Activated CD4-positive, alpha-beta T cell treated with anti-CD3 and anti-CD28 coated beads, Interleukin-2, Interleukin-4, amounts not matched to agents 100 ng/mL and 50 ng/mL, durations not matched to agents 16 hours and 8 hours (primary cell): ENCODE data around the gene FOXP1.
A peak's percentile ranks its signal among the peaks of the same experiment; 100 is the strongest.

Experiments used
- DNase-seq: peaks from one replicate; pipeline ENCODE4 v3.0.0-alpha.2; 2020; ENCODE audit warnings: low spot score

FOXP1 gene

DNA sequence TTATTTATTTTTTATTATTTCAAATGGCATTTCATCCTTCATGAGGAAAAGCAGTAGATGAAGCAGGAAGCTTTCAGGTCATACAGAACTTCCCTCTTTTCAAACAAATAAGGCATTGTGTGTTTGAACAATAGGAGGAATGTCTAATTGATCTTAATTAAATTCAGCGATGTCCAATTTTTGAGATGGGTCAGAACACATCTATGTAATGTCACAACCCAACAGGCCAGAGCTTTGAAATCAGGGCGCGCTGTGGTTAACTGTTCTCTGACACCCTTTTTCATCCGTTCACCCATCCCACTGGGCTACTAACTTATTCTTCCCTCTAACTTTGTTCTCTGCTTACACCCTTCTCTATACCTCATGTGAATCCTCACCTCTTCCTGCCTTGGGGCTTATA lies 510.5 kb downstream of the FOXP1 start:
- DNase-seq: no peak

DNA sequence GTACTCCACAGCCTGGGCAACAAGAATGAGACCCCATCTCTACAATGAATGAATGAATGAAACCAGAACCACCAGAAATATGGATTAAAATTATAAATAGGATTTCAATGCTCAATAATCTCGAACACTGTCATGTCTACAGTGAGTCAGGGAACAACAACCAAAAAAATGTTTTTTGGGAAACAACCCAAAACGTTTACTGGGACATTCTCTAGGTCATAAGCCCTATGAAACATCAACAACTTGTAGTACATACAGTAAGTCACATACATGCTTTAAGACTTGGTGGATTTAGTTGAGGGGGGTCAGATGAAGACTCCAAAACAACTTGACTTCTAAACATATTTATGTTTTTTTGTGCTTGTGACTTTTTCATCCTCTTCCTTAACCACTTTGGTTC lies 511.2 kb downstream of the FOXP1 start:
- DNase-seq: no peak

DNA sequence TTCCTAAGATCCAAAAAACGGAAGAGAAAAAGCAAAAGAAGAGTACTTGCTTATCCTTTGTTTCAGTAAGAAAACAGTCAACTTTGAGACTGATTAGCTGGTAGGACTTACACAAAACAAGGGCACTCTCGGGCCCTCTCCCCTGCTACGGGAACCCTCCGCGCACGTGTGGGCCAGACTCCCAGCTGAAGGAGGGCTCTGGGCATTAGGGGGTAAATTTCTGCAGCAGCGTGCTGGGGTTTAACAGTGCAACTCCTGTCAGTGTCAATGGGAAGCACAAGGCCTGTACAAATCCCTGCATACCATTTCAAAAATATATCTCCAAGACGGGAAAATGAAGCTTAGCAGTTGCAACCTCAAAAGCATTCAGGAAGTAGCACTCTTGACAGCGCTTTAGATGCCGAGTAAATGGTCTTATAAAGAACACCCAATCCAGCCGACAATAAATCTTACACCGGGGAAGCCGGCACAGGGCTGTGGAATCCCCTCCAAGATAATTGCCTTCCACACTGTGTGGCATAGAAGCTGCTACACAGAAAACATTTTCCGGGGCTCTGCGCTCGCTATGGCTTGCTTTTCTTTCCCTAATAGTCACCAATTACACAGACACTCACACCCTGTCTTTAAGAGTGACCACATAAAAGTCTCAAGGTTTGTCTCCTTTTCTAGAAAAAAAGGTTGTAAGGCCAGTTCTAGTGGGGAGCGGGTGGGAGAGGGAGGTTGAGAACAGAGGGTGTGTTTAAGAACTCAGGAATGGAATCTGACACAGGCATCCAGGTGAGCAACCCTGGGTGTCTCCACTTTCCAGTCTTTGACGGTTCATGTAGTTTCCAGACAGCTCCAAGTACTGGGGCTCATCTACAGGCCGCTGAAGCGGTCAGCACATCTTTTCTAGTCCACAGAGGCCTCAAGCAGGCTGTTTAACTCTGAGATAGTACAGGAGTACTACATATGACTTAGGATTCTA lies 512.7 kb downstream of the FOXP1 start:
- DNase-seq: no peak

DNA sequence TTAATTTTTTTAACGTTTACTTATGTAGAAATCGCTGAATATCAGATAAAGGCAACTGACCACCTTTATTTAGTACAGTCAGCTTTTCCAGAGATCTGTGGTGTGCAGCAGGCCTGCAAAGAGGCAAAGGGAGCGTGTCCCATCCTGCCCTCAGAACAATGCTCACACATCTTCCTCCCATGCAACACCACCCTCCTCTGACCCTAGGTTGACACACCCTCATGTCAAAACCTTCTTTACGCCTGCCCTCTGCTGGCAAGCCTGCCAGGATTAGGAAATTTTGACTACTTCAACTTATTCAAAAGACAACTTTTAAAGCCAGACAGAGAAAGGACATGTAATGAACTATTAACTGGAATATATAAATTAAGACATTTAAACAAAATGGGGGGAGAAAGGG lies 513.7 kb downstream of the FOXP1 start:
- DNase-seq: peak; percentile 74

DNA sequence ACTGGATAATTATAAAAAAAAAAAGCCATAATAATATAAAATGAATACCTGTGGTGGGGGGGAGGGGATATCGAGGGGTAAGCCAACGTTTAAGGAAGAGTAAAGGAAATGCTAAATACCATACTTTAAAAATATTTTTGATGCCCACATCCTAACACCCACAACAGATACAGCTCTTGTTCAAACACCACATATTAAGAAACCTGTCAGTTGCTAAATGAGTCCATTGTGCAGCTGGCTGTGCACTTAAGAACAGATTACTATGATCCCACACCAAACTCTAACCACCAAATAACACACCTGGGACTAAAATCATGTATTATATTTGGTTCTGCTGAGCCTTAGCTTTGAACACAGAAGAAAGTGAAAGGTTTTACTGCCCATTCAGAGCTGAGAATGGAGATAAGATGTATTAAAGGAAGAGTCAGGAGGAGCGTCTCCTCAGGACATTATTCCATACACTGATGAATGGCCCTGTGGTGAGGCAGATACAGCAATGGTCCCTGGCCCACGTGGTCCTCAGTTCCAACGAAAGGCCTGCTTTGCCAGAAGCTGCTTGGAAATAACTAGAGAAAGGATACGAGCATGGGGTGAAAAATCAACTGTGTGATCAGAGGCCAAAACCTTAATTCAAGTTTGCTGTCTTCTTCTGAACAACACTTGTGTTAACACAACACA lies 515.4 kb downstream of the FOXP1 start:
- DNase-seq: peak; percentile 58

DNA sequence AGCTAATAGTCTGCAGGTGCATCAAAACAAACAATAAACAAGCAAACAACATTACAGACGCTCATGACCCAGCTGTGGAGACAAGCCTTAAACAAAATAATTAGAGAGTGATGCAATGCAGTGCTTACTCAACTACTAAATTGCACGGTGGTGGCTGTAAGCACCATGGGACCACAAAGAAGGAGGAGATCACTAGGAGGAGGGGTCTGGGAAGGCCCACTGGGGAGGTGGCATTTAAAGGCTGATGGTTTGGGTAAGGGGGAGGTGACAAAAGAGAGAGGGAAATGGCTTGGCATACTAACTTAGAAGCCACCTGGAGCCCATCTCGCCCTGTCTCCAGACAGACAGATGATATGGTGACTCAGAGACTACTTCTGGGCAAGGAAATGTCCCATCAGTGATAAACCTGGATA lies 516.7 kb downstream of the FOXP1 start:
- DNase-seq: no peak

DNA sequence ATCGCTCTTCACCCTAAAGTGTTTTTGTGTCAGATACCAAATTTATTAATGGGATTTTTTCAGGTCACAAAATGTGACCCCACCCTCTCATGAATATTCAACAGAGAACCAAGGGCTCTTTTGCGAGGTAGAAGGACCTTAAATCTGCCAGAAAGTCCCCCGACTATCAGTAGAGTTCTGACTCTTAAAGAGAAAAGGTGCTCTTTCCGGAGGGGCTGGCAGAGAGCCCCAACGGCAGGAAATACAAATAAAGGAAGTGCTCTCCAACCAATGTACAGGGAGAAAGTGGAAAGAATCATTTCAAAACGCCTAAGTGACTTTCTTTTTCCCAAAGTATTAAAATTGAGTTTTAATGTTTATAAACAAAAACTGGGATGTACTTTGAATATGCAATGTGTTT lies 517.2 kb downstream of the FOXP1 start:
- DNase-seq: peak; percentile 59

DNA sequence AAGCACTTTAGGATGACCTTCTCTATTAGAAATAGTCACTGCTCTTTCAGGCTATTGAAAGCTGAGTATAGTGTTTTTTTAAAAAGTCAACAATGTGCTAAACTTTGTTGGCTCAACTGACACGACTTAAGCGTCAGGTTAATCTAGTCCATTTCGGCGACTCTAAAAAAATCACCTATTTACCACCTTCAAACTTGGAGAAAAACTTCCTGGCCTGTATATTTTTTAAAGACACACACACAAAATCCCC lies 517.8 kb downstream of the FOXP1 start:
- no peak for DNase-seq

DNA sequence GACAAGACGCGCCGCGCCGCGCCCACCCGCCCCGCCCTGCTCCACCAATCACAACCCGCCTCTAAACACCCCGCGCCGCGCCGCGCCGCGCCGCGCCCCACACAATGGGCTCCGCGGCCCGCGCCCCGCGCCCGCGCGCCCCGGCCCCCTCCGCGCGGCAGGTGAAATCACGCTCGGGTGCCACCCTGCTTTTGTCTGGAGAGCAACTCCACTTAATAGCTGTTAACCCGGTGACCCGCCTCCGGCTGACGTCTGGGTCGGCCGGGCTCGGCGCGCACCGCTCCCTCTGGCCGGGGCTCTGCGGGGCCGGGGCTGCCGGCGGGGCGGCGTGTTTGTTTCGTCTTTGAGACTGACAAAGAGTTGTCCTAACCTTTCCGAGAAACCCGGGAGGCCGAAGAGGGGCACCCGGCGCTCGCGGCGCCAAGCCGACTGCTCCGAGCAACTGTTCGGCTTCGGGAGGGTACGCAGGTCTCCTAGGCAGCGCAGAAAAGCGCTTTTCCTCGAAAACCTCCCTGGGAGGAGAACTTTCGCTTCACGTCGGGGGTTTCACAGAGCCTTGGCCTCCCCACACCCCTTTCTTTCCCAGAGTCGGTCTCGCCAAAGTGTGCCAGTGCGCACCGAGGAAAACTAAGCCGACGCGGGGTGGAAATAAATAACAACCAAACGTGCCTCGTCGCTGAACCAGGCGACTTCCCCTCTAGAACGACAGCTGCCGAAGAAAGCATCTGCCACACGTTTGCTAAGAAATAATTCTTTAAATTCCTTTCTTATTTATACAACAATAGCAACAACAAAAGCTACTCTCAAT lies 518.4 kb downstream of the FOXP1 start:
- DNase-seq: no peak

DNA sequence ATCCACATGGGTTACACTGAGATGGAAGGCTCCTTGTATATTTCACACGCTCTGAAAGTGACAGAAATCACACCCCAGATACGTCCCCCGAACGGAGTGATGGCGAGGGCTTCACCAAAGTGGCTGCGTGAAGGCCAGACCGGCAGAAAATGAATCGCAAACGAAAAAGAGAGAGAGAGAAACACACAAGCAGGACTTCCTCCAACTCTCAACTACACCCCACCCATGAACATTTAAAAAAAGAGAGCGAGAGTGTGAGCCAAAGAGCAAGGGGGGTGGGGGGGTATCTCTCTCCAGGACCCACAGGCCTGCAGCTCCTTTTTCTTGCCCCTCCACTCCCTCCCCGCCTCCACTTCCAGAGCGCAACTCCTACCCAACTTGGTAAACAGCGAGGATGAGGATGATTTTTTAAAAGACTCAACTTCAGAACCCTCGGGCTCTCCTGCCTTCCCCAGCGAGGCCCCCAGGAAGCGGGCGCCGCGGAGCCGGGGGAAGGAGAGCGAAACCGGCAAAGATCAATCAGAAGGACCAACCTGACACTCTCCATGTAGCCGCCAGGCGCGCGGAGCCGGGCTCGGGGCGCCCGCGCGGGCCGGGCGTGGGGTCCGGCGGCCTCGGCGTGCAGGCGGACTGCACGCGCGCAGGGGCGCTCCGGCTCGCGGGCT lies 519.1 kb downstream of the FOXP1 start:
- peak; percentile 46 for DNase-seq

DNA sequence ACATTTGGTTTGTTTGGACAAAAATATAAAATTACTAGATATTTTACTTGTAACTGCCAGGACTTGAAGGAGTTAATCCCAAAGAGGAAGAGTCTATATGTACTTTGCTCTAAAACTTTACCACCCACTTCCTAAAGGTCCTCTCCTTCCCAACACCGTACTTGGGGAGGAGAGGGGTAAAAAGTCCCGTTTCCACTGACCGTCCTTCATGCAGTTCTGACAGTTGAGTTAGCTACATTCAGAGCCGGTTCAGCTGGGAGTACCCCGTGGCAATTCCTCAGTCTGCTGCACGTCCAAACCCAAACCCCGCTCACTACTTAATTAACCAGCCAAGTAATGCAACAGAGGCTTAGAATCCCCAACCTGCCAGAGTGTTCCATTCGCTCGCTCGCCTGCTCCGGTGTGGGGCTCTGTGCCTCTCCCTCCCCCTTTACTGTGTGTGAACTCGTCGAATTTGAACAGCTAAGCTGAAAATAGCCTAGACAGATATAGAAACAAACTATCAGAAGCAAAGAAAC lies 519.7 kb downstream of the FOXP1 start:
- peak; percentile 47 for DNase-seq

DNA sequence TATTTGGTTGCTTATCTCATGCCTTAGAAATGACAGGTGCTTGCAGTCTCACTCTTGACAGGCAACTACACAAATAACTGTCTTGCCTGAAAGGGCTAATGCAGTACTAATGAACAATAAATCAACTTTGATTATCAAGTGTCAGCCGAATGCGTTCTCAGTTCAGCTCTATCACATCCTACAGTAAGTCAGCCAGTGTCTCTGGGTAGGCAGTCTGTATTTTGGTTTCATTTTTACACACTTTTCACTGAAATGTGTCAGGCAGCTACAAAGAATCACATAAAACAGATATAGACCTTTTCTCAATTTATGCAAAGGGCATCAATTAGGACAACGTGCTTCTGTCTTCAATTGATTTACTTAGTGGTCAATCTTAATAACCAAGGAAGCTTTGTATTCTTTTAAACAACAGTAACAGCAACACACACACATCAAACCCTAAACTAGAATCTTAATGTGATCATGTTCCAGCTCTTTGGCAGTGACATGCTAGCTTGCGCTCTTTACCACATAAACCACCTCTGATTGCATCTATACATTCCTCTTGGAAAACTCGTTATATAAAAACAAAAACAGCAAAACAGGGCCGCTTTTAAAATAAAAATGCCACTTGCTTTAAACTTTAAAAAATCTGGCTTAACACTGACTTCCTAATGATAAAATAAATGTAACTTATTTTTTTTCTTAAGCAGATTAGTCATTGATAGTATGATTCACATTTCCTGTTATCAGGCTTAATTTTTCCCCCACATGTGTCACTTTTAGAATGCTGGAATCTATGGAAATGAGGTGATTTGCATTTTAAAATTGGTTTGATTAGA lies 520.4 kb downstream of the FOXP1 start:
- peak; percentile 83 for DNase-seq

DNA sequence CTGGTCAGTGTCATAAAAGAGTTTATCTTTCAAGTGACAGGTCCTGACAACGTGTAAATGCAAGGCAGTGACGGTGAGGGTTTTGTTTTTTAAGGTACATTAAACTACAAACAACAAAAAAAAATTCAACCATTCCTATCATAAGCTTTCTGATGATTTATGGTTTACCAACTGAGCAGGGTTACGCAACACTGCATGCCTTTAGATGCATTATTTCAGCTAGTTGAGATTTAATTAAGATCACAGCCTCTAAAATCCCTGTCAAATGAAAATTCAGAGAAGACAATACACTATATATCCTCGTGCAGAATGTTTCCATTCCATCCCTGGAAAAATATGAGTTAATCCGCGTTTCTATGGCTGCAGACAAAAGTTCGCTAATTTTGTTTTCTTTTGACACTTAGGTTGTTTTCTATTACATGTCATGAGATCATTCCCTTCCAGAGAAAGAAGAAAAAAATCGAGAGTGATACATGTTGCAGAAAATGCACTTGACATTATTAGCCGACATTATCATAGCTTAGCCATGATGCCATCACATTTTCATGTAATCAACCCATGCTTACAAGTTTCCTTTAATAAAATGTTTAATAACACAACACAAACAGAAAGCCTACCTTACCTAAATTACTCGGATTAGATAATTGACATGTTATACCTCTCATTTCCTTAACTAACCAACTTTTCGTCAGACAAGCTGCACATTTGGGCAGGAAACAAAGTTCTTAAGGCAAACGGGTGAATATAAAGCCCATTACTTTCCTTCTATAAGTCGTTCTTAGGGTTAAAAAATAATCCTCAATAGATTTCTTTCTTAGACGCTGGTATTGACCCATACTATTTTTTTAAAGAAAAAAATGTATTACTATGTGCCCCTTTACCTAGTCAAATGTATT lies 521.2 kb downstream of the FOXP1 start:
- DNase-seq: no peak

DNA sequence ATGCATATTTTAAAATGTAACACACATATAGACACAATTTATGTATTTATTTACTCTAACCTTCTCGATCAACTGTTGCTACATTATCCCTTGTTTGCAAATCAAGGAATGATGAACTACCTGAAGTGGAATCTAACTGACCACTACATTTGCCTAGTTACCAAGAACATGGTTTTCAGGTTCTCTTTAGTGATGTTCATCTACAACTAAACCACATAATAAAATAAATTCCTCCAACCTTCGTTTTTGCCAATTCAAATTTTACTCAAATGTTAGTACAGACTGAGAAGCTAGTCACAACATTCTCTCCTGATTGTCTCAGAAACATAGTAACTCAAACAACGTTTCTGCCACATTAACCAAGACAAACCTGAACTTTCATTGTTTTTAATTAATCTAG lies 521.9 kb downstream of the FOXP1 start:
- DNase-seq: no peak

DNA sequence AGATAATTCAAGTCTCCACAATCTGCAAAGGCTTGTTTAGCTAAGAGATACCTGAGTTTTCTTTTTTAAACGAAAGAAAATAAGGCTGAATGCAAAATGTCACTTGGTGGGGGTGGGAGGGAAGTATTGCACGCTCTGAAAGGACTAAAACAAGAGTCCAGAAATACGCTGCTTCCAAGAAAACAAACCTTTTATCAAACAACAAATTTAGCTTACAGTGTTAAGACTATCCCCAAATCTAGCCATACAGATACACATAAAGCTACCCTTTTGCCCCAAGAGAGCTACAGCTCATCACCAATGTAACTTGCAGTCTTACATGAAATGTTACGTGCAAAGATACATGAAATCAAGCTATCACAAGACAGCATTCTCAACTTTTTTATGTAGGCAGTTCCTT lies 522.5 kb downstream of the FOXP1 start:
- DNase-seq: no peak

DNA sequence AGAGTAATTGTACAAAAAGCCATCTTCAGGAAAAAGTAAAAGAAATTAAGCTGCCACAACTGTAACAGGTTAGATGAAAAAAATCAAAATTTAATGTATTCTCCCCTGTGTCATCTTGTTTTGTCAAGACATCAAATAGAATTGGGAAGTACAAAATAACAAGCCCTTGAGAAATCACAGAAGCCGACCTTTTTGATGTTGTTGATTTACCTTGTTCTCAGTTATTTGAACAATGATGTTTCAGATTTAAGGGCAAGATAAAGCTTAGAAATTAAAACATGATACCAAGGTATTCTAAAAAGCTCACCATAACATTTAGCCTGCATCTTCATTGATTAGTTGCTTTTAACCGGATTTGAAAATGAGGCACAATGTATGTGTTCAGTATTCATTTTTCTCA lies 523.0 kb downstream of the FOXP1 start:
- no peak for DNase-seq

DNA sequence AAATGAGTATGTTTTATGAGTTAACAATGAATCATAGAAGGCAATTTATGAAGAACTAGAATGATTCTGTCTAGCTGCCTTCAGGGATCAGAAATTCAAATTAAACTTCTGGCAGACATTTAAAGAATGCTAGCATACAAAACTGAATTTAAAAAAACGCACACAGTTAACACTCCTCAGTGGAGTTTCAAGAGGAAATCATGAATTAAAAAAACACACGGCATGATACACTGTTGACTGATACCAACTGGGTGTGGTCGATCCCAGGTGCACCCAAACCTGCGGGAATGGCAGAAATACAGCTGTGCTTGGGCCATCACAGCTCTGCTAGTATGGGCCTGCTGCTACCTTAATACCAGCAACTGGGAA lies 526.0 kb downstream of the FOXP1 start:
- DNase-seq: no peak

DNA sequence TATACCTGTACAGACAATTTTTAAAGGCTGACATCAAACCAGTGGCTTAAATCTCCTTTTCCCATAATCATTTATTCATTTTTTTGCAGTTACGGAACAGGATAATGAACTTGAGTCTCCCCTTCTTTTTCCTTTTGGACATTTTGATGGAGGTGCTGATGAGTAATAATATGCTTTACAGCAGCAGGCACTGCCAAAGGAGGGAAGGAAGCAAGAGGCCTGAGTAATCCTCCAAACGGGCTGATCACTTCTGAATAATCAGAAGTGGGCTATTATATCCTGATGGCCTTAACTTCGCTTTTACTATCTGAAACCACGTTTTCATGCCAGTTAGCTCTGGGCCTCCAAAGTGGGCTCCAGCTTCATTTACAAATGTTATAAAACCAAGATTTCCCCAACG lies 527.2 kb downstream of the FOXP1 start:
- no peak for DNase-seq

DNA sequence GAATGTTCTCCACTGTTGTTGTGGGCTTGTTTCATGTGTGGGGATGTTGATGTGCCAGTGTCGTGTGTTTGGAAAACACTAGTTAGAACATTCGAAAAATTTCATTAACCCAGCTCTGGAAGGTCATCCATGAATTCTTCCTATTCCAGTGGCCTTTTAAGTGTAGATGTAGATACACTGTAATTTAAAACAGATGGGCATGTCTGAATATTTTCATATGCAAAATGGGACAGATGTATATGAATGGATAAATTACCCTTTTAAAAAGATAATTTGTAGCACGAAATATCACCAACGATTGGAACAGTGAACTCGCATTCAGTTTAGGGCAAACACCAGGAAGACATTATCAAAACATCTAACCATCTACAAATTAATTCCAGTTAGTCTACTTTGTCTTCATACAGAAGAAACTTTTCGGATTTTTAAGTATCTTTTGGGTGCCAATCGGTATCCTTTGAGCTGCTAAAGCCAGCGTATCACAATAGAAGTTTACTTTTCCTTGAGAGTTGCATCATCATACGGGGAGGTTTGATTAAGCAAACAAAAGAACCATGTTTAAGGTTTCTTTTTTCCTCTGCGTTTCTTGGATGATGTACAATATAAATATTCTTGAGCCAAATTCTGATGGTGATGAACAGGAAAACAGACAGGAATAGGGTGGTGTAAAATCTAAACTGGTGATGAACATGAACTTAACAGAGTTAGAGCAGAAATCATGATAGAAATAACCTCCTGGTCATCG lies 528.1 kb downstream of the FOXP1 start:
- no peak for DNase-seq

DNA sequence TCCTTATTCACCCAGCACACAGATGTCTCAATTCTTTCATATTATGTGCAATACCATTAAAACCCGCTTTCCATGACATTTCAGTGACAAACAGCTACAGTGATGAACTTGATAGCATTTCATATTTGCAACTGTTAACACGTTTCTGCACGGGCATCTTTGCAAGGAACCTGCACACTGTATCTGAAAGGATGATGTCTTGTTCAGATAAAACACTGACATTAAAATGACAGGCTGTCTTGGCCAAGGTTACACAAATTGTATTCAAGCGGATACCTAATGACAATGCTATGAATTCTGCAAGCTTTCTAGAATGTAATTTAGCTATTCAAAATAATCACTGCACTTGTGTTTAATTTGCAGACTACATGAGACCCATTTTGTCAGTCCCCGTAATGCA lies 529.2 kb downstream of the FOXP1 start:
- DNase-seq: no peak
